Measurements from ENCODE around the gene GIT1.

The GIT1 gene

GRCh38 chr17:29557739-29558116 is 31.7 kb downstream of the GIT1 start:
- DNase-seq (ENCODE audit: low read depth), result no peak
- no peak overlapping the region for H3K4me3 ChIP-seq (ENCODE audit: low read length)
- TF ChIP-seq, protein P1, sequence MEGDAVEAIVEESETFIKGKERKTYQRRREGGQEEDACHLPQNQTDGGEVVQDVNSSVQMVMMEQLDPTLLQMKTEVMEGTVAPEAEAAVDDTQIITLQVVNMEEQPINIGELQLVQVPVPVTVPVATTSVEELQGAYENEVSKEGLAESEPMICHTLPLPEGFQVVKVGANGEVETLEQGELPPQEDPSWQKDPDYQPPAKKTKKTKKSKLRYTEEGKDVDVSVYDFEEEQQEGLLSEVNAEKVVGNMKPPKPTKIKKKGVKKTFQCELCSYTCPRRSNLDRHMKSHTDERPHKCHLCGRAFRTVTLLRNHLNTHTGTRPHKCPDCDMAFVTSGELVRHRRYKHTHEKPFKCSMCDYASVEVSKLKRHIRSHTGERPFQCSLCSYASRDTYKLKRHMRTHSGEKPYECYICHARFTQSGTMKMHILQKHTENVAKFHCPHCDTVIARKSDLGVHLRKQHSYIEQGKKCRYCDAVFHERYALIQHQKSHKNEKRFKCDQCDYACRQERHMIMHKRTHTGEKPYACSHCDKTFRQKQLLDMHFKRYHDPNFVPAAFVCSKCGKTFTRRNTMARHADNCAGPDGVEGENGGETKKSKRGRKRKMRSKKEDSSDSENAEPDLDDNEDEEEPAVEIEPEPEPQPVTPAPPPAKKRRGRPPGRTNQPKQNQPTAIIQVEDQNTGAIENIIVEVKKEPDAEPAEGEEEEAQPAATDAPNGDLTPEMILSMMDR (conservative IDR thresholded peaks at IDR 0.05; ENCODE audit: low read depth, low read length), result no peak

- TF ChIP-seq, protein P1 (conservative IDR thresholded peaks at IDR 0.05; ENCODE audit: low read depth, low read length), result no peak
- no peak overlapping the region for H3K4me3 ChIP-seq (ENCODE audit: low read length)
- DNase-seq (ENCODE audit: low read depth), result no peak
Measured at GRCh38 chr17:29557085-29557738, 32.2 kb downstream of the GIT1 start.

GRCh38 chr17:29555840-29556239 is 33.6 kb downstream of the GIT1 start:
- TF ChIP-seq, protein P1 (conservative IDR thresholded peaks at IDR 0.05; ENCODE audit: low read depth, low read length), result no peak
- no peak overlapping the region for H3K4me3 ChIP-seq (ENCODE audit: low read length)
- DNase-seq (ENCODE audit: low read depth), result no peak

- DNase-seq (ENCODE audit: low read depth), result no peak
- H3K4me3 ChIP-seq (ENCODE audit: low read length), result no peak overlapping the region
- TF ChIP-seq, protein P1 (conservative IDR thresholded peaks at IDR 0.05; ENCODE audit: low read depth, low read length), result no peak
Measured at GRCh38 chr17:29549177-29549923, 40.1 kb downstream of the GIT1 start.

GRCh38 chr17:29546830-29547229 is 42.6 kb downstream of the GIT1 start:
- TF ChIP-seq, protein P1 (conservative IDR thresholded peaks at IDR 0.05; ENCODE audit: low read depth, low read length), result no peak
- no peak overlapping the region for H3K4me3 ChIP-seq (ENCODE audit: low read length)
- no peak for DNase-seq (ENCODE audit: low read depth)

- TF ChIP-seq, protein P1 (conservative IDR thresholded peaks at IDR 0.05; ENCODE audit: low read depth, low read length), result no peak
- DNase-seq (ENCODE audit: low read depth), result no peak
- no peak overlapping the region for H3K4me3 ChIP-seq (ENCODE audit: low read length)
Measured at GRCh38 chr17:29546085-29546484, 43.4 kb downstream of the GIT1 start.

DNA sequence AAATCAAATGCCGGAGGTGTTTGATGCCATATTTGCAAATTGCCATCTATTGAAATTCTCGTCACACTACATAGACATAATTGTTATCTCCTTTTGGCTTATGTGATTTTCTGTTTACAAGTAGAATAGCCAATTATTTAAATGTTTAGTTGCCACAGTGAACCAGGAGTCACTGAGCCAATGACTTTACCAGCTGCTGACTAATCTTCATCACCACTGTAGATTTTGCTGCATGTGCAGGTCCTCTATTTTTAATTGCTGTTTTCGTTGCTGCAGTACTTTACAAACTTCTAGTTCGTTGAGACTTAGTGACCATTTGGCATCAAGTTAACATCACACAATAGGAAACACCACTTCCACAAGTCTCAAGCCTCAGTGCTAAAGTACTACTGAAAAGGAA is 45.4 kb downstream of the GIT1 start:
- no peak overlapping the region for H3K4me3 ChIP-seq (ENCODE audit: low read length)
- no peak for DNase-seq (ENCODE audit: low read depth)
- TF ChIP-seq, protein P1 (conservative IDR thresholded peaks at IDR 0.05; ENCODE audit: low read depth, low read length), result no peak

Measured in retinal pigment epithelial cell (primary cell).